ENCODE data around the gene UBAC2. TPM values are rescaled to one million over a fixed set of nuclear protein-coding genes. Genes with fewer than 3 reads are reported as not detected.
"Not testable (repeated sequence)": the region's sequence is repeated elsewhere in the genome, so short reads cannot be mapped to it uniquely, and the experiment has no call there.

Gene UBAC2
- total RNA-seq, 1 donor from 2014 or later = 56.3 TPM

DNA sequence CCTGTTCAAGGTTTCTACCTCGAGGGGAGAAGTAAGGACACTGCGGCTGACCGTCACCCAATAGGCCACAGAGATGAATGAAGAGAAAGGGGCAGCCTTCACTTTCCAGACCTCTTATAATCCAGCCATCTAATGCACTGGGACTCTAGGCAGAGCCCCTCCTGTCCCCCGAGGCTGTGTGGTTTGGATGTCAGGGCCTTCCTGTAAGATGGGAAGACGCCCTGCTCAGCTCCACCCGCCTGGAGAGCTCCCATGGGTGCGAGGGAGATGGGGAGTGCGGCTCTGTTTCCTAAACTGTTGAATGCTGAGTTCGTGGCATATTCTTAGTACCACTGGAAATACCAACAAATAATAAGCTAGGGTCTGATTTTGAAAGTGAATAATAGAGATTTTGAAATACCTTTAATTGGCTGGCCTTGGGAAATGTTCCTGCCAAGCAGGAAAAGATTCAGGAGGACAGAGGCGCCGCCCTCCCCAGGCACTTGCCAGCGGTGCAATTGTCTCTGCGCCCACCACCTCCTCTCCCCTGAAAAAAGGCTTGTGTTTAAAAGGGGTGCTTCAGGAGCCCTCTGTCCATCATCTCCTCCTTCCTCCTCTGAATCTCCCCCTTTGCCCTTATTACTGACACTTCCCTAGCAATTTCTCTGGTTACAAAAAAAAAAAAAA, 191.9 kb downstream of the UBAC2 start:
- H3K27ac Mint-ChIP-seq = no peak overlapping the region
- H3K4me1 Mint-ChIP-seq (ENCODE audit: low read depth) = peaks cover 21% of the 10 kb centered on the region
- H3K36me3 Mint-ChIP-seq (ENCODE audit: low read depth) = peaks cover 6% of the 10 kb centered on the region
- H3K27me3 Mint-ChIP-seq (ENCODE audit: insufficient read depth) = peaks cover 9% of the 10 kb centered on the region
- intact Hi-C loops (cut with micrococcal nuclease) = no loop called here
- H3K9me3 Mint-ChIP-seq = no peaks in the 10 kb centered on the region
- no peak for DNase-seq (ENCODE audit: low spot score)
- no peak overlapping the region for H3K4me3 Mint-ChIP-seq

DNA sequence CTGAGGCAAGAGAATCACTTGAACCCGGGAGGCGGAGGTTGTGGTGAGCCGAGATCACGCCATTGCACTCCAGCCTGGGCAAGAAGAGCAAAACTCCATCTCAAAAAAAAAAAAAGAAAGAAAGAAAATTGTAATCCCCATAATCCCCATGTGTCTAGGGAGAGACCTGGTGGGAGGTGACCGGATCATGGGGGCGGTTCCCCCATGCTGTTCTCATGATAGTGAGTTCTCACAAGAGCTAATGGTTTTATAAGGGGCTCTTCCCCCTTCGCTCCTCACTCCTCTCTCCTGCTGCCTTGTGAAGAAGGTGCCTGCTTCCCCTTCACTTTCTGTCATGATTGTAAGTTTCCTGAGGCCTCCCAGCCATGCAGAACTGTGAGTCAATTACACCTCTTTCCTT, 192.7 kb downstream of the UBAC2 start:
- peaks cover 13% of the 10 kb centered on the region for H3K4me1 Mint-ChIP-seq (ENCODE audit: low read depth)
- H3K27ac Mint-ChIP-seq; H3K27me3 Mint-ChIP-seq (ENCODE audit: insufficient read depth); intact Hi-C loops (cut with micrococcal nuclease); DNase-seq (ENCODE audit: low spot score); H3K9me3 Mint-ChIP-seq; H3K36me3 Mint-ChIP-seq (ENCODE audit: low read depth); H3K4me3 Mint-ChIP-seq: not testable (repeated sequence)

DNA sequence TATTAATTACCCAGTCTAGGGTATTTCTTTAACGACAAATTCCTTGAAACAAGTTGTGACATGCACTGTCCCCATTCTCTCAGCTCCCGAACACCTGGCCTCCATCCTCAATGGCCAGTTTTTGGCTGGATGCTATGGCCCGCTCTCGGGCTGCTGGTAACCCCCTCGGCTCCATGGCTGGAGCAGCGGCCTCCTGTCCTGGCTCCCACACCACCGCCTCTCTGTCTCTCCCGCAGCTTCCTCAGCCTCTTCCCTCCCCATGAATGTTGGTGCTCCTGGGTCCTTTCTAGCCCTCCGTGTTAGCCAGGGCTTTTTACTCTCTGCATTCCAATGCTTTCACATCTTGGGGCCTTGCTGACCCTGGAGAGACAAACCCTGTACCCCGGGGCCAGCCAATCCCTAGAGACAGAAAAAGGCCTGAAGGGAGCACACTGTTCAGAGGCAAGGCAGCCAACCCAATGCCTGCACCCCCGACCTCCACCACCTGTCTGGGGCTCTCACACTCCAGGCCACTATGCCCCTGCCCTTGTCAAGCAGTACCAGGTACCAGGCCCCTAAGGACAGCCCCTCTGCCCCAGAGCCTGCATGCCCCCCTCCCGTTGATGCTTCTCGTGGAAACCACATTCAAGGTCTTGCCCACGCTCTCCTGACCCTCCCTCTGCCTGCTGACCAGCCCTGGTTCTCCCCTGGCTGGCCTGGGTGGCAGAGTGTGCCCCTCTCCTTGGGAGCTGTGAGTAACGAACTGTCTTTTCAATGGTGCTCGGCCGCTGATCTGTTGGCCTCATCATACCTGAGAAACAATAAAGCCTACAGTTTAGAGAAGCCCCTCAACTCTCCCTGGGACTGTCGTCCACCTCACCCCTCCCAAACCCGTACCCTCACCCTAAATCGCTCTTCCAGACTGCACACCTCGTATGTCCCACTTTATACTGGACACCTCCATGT, 193.4 kb downstream of the UBAC2 start:
- H3K36me3 Mint-ChIP-seq (ENCODE audit: low read depth) = no peaks in the 10 kb centered on the region
- no peak for DNase-seq (ENCODE audit: low spot score)
- no peak overlapping the region for H3K4me3 Mint-ChIP-seq
- H3K27me3 Mint-ChIP-seq (ENCODE audit: insufficient read depth) = peaks cover 9% of the 10 kb centered on the region
- intact Hi-C loops (cut with micrococcal nuclease) = no loop called here
- H3K4me1 Mint-ChIP-seq (ENCODE audit: low read depth) = peaks cover 12% of the 10 kb centered on the region
- no peaks in the 10 kb centered on the region for H3K9me3 Mint-ChIP-seq
- H3K27ac Mint-ChIP-seq = peak overlapping the region; percentile 8

DNA sequence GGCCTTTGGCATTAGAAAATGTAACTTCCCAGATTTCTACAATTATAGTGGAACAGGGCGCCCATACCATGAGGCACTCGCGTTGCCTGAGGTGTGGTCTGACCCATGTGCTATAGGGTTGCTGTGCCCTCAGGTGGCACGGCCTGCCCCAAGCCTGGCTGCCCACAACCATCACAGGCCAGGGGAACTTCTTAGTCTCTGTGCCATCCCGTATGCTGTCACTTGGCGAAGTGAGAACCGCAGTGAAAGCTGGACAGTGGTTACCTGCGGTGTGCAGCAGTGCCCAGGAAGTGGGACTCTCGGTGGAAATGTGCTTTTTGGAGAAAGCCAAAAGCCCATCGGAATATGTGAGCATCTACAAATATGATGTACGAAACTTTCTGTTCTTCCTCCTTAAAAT, 194.8 kb downstream of the UBAC2 start:
- Mint-ChIP-seq H3K36me3 (ENCODE audit: low read depth) (no peaks in the 10 kb centered on the region), H3K4me1 (ENCODE audit: low read depth) (peaks cover 19% of the 10 kb centered on the region), H3K4me3 (no peak overlapping the region), H3K27me3 (ENCODE audit: insufficient read depth) (peaks cover 11% of the 10 kb centered on the region), H3K9me3 (peaks cover 6% of the 10 kb centered on the region), H3K27ac (no peak overlapping the region)
- intact Hi-C loops (cut with micrococcal nuclease) = no loop called here
- no peak for DNase-seq (ENCODE audit: low spot score)

DNA sequence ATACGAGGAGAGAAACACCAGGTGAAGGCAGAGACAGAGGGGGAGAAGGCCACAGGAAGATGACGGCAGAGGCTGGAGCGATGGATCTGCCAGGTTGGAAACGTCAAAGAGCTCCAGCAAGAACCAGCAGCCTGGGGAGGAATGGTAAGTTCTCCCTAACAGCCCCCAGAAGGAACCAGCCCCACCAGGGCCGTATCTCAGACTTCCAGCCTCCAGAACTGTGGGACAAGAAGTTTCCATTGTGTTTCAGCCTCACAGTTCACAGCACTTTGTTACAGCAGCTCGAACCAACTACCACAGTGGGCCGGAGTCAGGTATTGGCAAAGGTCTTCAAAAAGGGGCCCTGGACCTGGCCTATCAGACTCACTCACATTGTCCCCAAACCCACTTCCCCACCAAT, 195.8 kb downstream of the UBAC2 start:
- Mint-ChIP-seq H3K4me1 (ENCODE audit: low read depth) (peaks cover 19% of the 10 kb centered on the region), H3K4me3 (no peak overlapping the region), H3K27ac (no peak overlapping the region), H3K9me3 (peaks cover 6% of the 10 kb centered on the region), H3K27me3 (ENCODE audit: insufficient read depth) (peaks cover 11% of the 10 kb centered on the region), H3K36me3 (ENCODE audit: low read depth) (no peaks in the 10 kb centered on the region)
- intact Hi-C loops (cut with micrococcal nuclease) = no loop called here
- no peak for DNase-seq (ENCODE audit: low spot score)

DNA sequence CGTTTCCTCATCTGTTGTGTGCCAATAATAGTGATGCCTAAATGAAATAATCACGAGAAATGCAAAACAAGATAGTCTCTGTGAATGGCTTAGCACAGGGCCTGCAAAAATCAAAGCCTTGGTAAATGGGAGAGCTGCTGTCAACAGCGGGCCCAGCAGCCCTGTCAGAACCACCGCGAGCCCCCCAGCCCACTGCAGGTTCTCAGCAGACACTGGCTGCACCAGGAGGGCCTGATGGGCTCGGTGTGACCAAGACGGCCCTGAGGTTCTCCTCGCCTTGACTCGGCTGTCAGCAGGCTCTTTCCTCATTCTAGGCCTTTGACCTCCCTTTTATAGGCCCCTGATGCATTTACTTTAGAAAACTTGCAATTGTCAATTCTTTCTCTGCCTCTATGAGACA, 197.4 kb downstream of the UBAC2 start:
- peaks cover 8% of the 10 kb centered on the region for H3K27me3 Mint-ChIP-seq (ENCODE audit: insufficient read depth)
- intact Hi-C loops (cut with micrococcal nuclease) = no loop called here
- H3K4me3 Mint-ChIP-seq = no peak overlapping the region
- H3K27ac Mint-ChIP-seq = no peak overlapping the region
- no peak for DNase-seq (ENCODE audit: low spot score)
- H3K36me3 Mint-ChIP-seq (ENCODE audit: low read depth) = no peaks in the 10 kb centered on the region
- H3K9me3 Mint-ChIP-seq = peaks cover 13% of the 10 kb centered on the region
- peaks cover 19% of the 10 kb centered on the region for H3K4me1 Mint-ChIP-seq (ENCODE audit: low read depth)

DNA sequence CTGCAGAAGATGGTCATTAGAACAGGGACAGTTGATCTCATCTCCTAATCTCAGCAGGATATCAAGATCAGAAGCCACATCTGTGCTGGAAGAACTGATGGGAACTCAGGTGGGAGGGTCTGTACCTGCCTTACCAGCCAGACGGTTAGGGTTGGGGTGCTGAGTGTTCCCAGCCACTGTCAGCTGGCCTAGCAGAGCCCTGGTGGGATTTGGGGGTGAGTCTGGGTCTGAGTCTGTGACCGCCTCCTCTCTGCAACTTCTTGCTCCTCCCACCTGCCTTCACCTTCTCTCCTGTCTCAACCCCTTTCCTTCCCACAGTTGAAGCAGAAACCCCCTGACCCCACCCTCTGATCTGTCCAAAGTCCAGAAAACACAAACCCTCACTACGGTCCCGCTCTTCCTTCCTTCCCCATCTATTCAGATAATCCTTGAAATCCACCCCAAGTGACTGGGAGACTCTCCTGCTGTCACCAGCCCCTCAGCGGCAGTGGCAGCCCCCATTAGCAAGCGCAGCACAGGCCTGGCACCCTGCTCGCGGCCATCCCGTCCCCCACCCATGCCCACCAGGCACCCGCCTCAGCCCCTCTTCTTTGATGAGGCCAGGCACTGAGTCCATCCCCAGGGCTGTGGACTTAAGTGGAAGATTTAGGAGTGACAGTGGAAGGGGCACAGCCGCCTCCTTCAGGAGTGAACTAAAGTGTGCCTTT, 198.4 kb downstream of the UBAC2 start:
- H3K4me1 Mint-ChIP-seq (ENCODE audit: low read depth) = peaks cover 27% of the 10 kb centered on the region
- no peak overlapping the region for H3K27ac Mint-ChIP-seq
- no peaks in the 10 kb centered on the region for H3K36me3 Mint-ChIP-seq (ENCODE audit: low read depth)
- intact Hi-C loops (cut with micrococcal nuclease) = no loop called here
- no peak overlapping the region for H3K4me3 Mint-ChIP-seq
- H3K27me3 Mint-ChIP-seq (ENCODE audit: insufficient read depth) = peaks cover 8% of the 10 kb centered on the region
- H3K9me3 Mint-ChIP-seq = peaks cover 13% of the 10 kb centered on the region
- DNase-seq (ENCODE audit: low spot score) = no peak

DNA sequence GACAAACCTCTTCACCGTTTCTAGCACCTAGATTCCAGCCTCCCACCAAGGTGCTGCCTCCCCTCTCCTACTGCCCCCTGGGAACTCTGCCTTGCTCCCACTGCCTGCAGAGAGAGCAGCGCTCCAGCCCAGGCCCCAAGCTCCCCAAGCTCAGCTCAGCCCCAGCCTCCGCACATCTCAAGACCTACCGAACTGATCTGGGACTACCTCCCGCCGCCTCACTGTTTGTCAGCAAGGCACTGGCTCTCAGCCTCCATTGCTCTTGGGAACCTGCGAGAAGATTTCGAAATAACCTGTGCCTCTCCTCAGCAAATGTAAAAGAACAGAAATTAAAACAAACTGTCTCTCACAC, 198.9 kb downstream of the UBAC2 start:
- Mint-ChIP-seq H3K27me3 (ENCODE audit: insufficient read depth) (peaks cover 7% of the 10 kb centered on the region), H3K4me3 (no peak overlapping the region), H3K27ac (peak overlapping the region; percentile 27), H3K36me3 (ENCODE audit: low read depth) (no peaks in the 10 kb centered on the region), H3K9me3 (peaks cover 13% of the 10 kb centered on the region), H3K4me1 (ENCODE audit: low read depth) (peaks cover 30% of the 10 kb centered on the region)
- DNase-seq (ENCODE audit: low spot score) = no peak
- intact Hi-C loops (cut with micrococcal nuclease) = no loop called here

DNA sequence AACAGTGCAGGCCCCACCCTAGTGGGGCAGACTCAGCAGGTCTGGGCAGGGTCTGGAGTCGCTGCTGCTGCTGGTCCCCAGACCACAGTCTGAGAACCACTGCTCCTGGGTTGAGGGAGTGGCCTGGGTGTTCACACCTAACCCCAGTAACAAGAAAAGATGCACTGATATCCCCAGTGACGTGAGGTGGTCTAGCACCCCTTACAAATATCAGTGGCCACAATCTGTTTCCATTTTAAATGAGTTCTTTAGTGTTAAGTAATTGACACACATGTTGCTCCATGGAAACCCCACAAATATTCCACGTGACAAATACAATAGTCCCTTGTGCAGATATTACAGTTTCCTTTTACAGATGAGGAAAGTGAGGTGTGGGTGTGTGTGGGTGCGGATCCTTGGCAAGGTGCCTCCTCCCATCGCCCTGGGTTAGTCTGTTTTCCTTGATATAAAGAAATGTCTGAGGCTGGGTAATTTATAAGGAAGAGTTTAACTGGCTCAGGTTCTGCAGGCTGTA, 202.9 kb downstream of the UBAC2 start:
- Mint-ChIP-seq H3K4me3 (no peak overlapping the region), H3K9me3 (peaks cover 13% of the 10 kb centered on the region), H3K36me3 (ENCODE audit: low read depth) (no peaks in the 10 kb centered on the region), H3K4me1 (ENCODE audit: low read depth) (peaks cover 25% of the 10 kb centered on the region), H3K27ac (peak overlapping the region; percentile 61), H3K27me3 (ENCODE audit: insufficient read depth) (peaks cover 8% of the 10 kb centered on the region)
- DNase-seq (ENCODE audit: low spot score) = no peak
- intact Hi-C loops (cut with micrococcal nuclease) = loop anchor here (2.0 kb wide), 1 partner anchor 13 kb away; no protein-coding TSS in a partner anchor

DNA sequence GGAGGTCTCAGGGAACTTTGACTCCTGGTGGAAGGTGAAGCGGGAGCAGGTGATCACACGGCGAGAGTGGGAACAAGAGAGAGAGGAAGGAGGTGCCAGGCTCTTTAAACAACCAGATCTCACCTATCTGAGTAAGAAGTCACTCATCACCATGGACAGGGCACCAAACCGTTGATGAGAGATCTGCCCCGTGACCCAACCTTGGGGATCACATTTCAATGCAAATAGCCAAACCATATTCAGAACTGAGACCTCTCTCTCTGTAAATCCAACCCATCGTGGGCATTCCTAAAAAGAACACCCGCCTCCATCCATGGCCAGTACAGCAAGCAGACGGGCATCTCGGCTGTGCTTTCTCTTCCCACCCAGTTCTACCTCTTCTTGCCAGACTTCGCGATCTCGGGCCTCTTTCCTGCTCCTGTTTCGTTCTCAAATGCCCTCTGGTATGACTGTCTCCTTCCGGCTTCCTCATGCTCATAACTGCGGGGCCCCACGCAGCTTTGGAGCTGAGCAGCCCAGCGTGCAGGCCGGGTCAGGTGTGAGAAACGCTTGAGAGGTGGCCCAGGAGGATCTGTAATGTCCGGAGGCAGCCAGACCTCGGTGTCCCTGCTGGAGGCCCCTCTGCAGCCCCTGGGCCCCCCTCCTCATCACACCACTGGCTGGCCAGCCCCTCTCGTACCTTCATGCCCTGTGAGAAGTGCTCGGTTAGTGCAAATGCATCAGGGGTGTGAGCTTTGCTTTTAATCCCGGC, 203.5 kb downstream of the UBAC2 start:
- Mint-ChIP-seq H3K36me3 (ENCODE audit: low read depth) (no peaks in the 10 kb centered on the region), H3K9me3 (peaks cover 13% of the 10 kb centered on the region), H3K27ac (peak overlapping the region; percentile 61), H3K27me3 (ENCODE audit: insufficient read depth) (peaks cover 8% of the 10 kb centered on the region), H3K4me1 (ENCODE audit: low read depth) (peaks cover 25% of the 10 kb centered on the region), H3K4me3 (no peak overlapping the region)
- DNase-seq (ENCODE audit: low spot score) = no peak
- intact Hi-C loops (cut with micrococcal nuclease) = no loop called here

DNA sequence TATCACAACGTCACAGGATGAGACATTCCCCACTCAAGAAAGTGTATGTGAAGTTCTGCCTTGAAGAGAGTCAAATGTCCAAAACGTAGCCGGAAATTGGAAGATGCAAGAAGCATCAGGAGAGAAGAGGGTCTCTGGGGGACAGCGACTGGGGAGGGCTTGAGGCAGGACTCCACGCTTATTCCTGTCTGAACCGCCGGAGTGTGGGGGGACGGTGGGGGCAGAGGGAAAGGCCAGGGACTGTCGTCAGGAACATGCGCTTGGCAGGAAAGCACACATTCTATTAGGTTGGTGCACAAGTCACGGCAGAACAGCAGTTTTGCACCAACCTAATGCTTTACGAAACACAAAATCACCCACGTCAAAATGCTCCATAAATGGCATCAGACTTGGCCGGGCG, 205.3 kb downstream of the UBAC2 start:
- H3K4me3 Mint-ChIP-seq = no peak overlapping the region
- no peak overlapping the region for H3K27ac Mint-ChIP-seq
- intact Hi-C loops (cut with micrococcal nuclease) = no loop called here
- DNase-seq (ENCODE audit: low spot score) = no peak
- no peaks in the 10 kb centered on the region for H3K36me3 Mint-ChIP-seq (ENCODE audit: low read depth)
- H3K9me3 Mint-ChIP-seq = peaks cover 7% of the 10 kb centered on the region
- H3K4me1 Mint-ChIP-seq (ENCODE audit: low read depth) = peaks cover 17% of the 10 kb centered on the region
- peaks cover 11% of the 10 kb centered on the region for H3K27me3 Mint-ChIP-seq (ENCODE audit: insufficient read depth)

DNA sequence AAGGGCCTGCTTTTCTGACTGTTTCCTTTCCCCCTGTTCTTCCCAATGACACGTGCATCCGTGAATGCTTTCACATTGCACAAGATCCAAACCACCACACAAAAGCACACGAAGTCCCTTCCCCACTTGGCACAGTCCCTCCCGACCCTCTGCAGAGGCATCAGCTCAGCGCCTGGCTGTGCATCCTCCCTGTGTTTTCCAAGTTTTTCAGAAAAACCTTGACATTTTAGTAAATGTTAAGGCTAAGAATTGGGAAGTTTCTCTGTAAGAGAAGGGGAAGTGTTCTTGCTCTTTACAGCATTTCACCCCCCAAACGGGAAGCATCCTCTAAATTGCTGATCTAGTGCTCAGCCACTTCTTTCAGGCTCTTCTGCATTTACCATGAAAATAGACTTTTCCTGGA, 206.1 kb downstream of the UBAC2 start:
- intact Hi-C loops (cut with micrococcal nuclease) = no loop called here
- peaks cover 11% of the 10 kb centered on the region for H3K27me3 Mint-ChIP-seq (ENCODE audit: insufficient read depth)
- no peak overlapping the region for H3K27ac Mint-ChIP-seq
- no peak for DNase-seq (ENCODE audit: low spot score)
- no peak overlapping the region for H3K4me3 Mint-ChIP-seq
- peaks cover 17% of the 10 kb centered on the region for H3K4me1 Mint-ChIP-seq (ENCODE audit: low read depth)
- no peaks in the 10 kb centered on the region for H3K36me3 Mint-ChIP-seq (ENCODE audit: low read depth)
- H3K9me3 Mint-ChIP-seq = peaks cover 9% of the 10 kb centered on the region

Measured in activated T-helper 1 cell treated with anti-CD3 and anti-CD28 coated beads, Interleukin-12 subunit alpha, Interleukin-12 subunit beta, Interleukin-2, Interleukin-4 antibody, amounts not matched to agents 30 ng/mL and 10 ng/mL and 1 ng/mL, durations not matched to agents 14 hours and 24 hours and 36 hours (primary cell).